Measurements from ENCODE around the gene TLN1.

The TLN1 gene

GRCh38 chr9:35679766-35680330, 52.1 kb downstream of the TLN1 start:
- TF ChIP-seq CTCF (IDR thresholded peaks at IDR 0.05) (no peak), ZFX (IDR thresholded peaks at IDR 0.05; ENCODE audit: borderline replicate concordance) (no peak)
- no peak overlapping the region for H3K27ac ChIP-seq

- TF ChIP-seq CTCF (IDR thresholded peaks at IDR 0.05) (no peak), ZFX (IDR thresholded peaks at IDR 0.05; ENCODE audit: borderline replicate concordance) (no peak)
- H3K27ac ChIP-seq = no peak overlapping the region
These were observed 52.9 kb downstream of the TLN1 start for GRCh38 chr9:35679091-35679490.

GRCh38 chr9:35675732-35676392, 56.1 kb downstream of the TLN1 start:
- no peak overlapping the region for H3K27ac ChIP-seq
- TF ChIP-seq CTCF (IDR thresholded peaks at IDR 0.05) (no peak), ZFX (IDR thresholded peaks at IDR 0.05; ENCODE audit: borderline replicate concordance) (no peak)

GRCh38 chr9:35675204-35675603, 56.8 kb downstream of the TLN1 start:
- H3K27ac ChIP-seq = no peak overlapping the region
- TF ChIP-seq ZFX (IDR thresholded peaks at IDR 0.05; ENCODE audit: borderline replicate concordance) (no peak), CTCF (IDR thresholded peaks at IDR 0.05) (no peak)

GRCh38 chr9:35674025-35674361, 58.0 kb downstream of the TLN1 start:
- TF ChIP-seq CTCF (IDR thresholded peaks at IDR 0.05) = no peak
- no peak overlapping the region for H3K27ac ChIP-seq

GRCh38 chr9:35673132-35674024, 58.6 kb downstream of the TLN1 start, which contains the start of gene CA9:
Gene CA9 (plus strand): TSS chr9:35673928. CDS start chr9:35673960, 32 bp downstream.
- H3K27ac ChIP-seq = no peak within 1 kb of the TSS
- TF ChIP-seq ZFX (IDR thresholded peaks at IDR 0.05; ENCODE audit: borderline replicate concordance) (no peak), CTCF (IDR thresholded peaks at IDR 0.05) (no peak)

Measured in 22Rv1 (cell line).